ENCODE measurements around the gene TMC5. TPM values are rescaled to one million over a fixed set of nuclear protein-coding genes. Genes with fewer than 3 reads are reported as not detected.

The TMC5 gene
- total and polyA plus RNA-seq, 2 of the 4 experiments (the other 2 are of a cell fraction): not detected

- WGBS, 2 experiments (ENCODE audit: extremely low coverage in 2 of 2, insufficient read length in 1 of 2): no CpG with 5 or more reads among the region's 5 CpGs
- intact Hi-C loops (cut with micrococcal nuclease): loop anchor here (2.0 to 5.0 kb wide), 3 partner anchors 32 to 435 kb away; partner anchors contain the start of genes ITPRIPL2 and VPS35L
Measured at GRCh38 chr16:19522397-19522732, 104.7 kb downstream of the TMC5 start.

More at GRCh38 chr16:19522397-19522732, 104.7 kb downstream of the TMC5 start:
- Histone ChIP-seq H3K18ac (ENCODE audit: low read depth, low read length) (no peak overlapping the region), H2BK20ac (ENCODE audit: low read depth, low read length) (no peak overlapping the region), H3K4me2 (ENCODE audit: low read depth, low read length) (peak overlapping the region; percentile 47; the same call in 1 of the 2 replicates), H3K56ac (ENCODE audit: extremely low read depth, insufficient read depth, low read length) (no peak overlapping the region), H3K4me1 (ENCODE audit: control insufficient read depth, insufficient read depth, low read length) (peaks cover 3% of the 10 kb centered on the region; the same call in 1 of the 2 replicates), H4K5ac (ENCODE audit: low read depth, low read length) (no peak overlapping the region), H3K79me1 (ENCODE audit: low read depth in 1 of 2, low read length in 2 of 2) (peaks cover 26 to 57% of the 10 kb centered on the region in 2 experiments), H4K91ac (ENCODE audit: insufficient read depth, low read depth, low read length) (no peak overlapping the region), H2AFZ (replicated peaks; ENCODE audit: low read length, poor library complexity) (peak overlapping the region; percentile 95), H2BK15ac (ENCODE audit: low read depth, low read length) (no peak overlapping the region; the same call in 2 of the 3 replicates), H2AK5ac (ENCODE audit: low read depth, low read length) (no peak overlapping the region), H3K27me3 (ENCODE audit: control insufficient read depth, insufficient read depth, low read length) (no peaks in the 10 kb centered on the region), H3K27ac (ENCODE audit: insufficient read depth, low read length) (no peak overlapping the region), H4K20me1 (ENCODE audit: insufficient read depth, low read length) (no peaks in the 10 kb centered on the region), H3K9me1 (ENCODE audit: insufficient read depth, low read length) (peaks cover 5% of the 10 kb centered on the region), H3K14ac (replicated peaks; ENCODE audit: low read depth, low read length) (no peak overlapping the region), H3K4me3 (ENCODE audit: insufficient read depth, low read depth, low read length) (no peak overlapping the region), H3K23ac (ENCODE audit: low read depth, low read length) (no peak overlapping the region), H2AK9ac (replicated peaks; ENCODE audit: low read depth, low read length, poor library complexity) (no peak overlapping the region), H3K36me3 (ENCODE audit: control insufficient read depth, insufficient read depth, low read length) (no peaks in the 10 kb centered on the region), H3K9ac (ENCODE audit: low read depth, low read length) (no peak overlapping the region), H2BK120ac (ENCODE audit: low read depth, low read length) (0 out of 2 replicates have a peak overlapping the region, but pooled peaks have one; percentile 10), H3K4ac (ENCODE audit: low read depth, low read length) (peak overlapping the region; percentile 36; the same call in 1 of the 2 replicates), H3K9me3 (ENCODE audit: control insufficient read depth, insufficient read depth, low read length) (no peaks in the 10 kb centered on the region), H4K8ac (ENCODE audit: low read depth in 2 of 2, low read length in 2 of 2) (peak overlapping the region in 1 of 2 experiments; percentile 87; a peak in 2 of 4 replicates), H2BK5ac (ENCODE audit: low read depth, low read length, poor library complexity, severe bottlenecking) (no peak overlapping the region)
- no TSS peak for BruUV-seq (replicated peaks)
- ChIA-PET CTCF (interaction anchor here (1.0 kb wide), 1 partner anchor 12 kb away, joined by 5 read pairs; no protein-coding TSS in a partner anchor), POLR2A (ENCODE audit: unreplicated experiment) (no interaction called here)
- no peak for TF ChIP-seq MAFK (IDR thresholded peaks at IDR 0.05; ENCODE audit: low read depth, low read length)
- TF ChIP-seq RFX5 (IDR thresholded peaks at IDR 0.05; ENCODE audit: low read depth, low read length): no peak
- no peak for TF ChIP-seq RAD21 (IDR thresholded peaks at IDR 0.05; ENCODE audit: low read length)
- TF ChIP-seq USF2 (IDR thresholded peaks at IDR 0.05; ENCODE audit: low read depth, low read length): no peak
- TF ChIP-seq SMC3 (IDR thresholded peaks at IDR 0.05; ENCODE audit: low read depth, low read length): no peak
- TF ChIP-seq BHLHE40 (IDR thresholded peaks at IDR 0.05; ENCODE audit: low read depth, low read length): no peak
- TF ChIP-seq, protein P1, sequence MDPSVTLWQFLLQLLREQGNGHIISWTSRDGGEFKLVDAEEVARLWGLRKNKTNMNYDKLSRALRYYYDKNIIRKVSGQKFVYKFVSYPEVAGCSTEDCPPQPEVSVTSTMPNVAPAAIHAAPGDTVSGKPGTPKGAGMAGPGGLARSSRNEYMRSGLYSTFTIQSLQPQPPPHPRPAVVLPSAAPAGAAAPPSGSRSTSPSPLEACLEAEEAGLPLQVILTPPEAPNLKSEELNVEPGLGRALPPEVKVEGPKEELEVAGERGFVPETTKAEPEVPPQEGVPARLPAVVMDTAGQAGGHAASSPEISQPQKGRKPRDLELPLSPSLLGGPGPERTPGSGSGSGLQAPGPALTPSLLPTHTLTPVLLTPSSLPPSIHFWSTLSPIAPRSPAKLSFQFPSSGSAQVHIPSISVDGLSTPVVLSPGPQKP (IDR thresholded peaks at IDR 0.05; ENCODE audit: borderline replicate concordance, low read depth, low read length): no peak
- TF ChIP-seq CHD1 (IDR thresholded peaks at IDR 0.05; ENCODE audit: low read depth, low read length): no peak
- no peak for TF ChIP-seq CEBPB (IDR thresholded peaks at IDR 0.05; ENCODE audit: low read depth, low read length)
- TF ChIP-seq, protein P2, sequence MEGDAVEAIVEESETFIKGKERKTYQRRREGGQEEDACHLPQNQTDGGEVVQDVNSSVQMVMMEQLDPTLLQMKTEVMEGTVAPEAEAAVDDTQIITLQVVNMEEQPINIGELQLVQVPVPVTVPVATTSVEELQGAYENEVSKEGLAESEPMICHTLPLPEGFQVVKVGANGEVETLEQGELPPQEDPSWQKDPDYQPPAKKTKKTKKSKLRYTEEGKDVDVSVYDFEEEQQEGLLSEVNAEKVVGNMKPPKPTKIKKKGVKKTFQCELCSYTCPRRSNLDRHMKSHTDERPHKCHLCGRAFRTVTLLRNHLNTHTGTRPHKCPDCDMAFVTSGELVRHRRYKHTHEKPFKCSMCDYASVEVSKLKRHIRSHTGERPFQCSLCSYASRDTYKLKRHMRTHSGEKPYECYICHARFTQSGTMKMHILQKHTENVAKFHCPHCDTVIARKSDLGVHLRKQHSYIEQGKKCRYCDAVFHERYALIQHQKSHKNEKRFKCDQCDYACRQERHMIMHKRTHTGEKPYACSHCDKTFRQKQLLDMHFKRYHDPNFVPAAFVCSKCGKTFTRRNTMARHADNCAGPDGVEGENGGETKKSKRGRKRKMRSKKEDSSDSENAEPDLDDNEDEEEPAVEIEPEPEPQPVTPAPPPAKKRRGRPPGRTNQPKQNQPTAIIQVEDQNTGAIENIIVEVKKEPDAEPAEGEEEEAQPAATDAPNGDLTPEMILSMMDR (conservative IDR thresholded peaks at IDR 0.05; ENCODE audit: low read depth, low read length): no peak
- no peak for TF ChIP-seq MXI1 (IDR thresholded peaks at IDR 0.05; ENCODE audit: borderline replicate concordance, low read depth, low read length)
- no peak for TF ChIP-seq NFE2L2 (IDR thresholded peaks at IDR 0.05; ENCODE audit: low read depth, low read length)
- ATAC-seq (ENCODE audit: low read depth) (no peak), DNase-seq (no peak)
- in situ Hi-C loops (cut with MboI; ENCODE audit: low sequenced_read_pairs) (no loop called here), dilution Hi-C loops (cut with HindIII; ENCODE audit: low sequenced_read_pairs, unreplicated experiment) (no loop called here)

Data from IMR-90 (cell line).